ENCODE results near the gene STK4.

- no peak for TF ChIP-seq YY1 (IDR thresholded peaks at IDR 0.05; ENCODE audit: insufficient read depth, insufficient read length)
- TF ChIP-seq ZNF274 (IDR thresholded peaks at IDR 0.05; ENCODE audit: low read depth, low read length): no peak
- TF ChIP-seq SUZ12 (IDR thresholded peaks at IDR 0.05; ENCODE audit: extremely low read depth, insufficient read depth, insufficient read length): no peak
Measured at GRCh38 chr20:45110301-45110700, 144.0 kb downstream of the STK4 start.

Data from NT2/D1 (cell line).